ENCODE data around the gene FAM120AOS. TPM values are rescaled to one million over a fixed set of nuclear protein-coding genes. Genes with fewer than 3 reads are reported as not detected.

FAM120AOS gene
- total and polyA plus RNA-seq, 2 donors from 2014 or later = 38.7 to 53.2 TPM

- no peaks in the 10 kb centered on the region for H3K27me3 ChIP-seq (ENCODE audit: control insufficient read depth, insufficient read depth, low read length)
- DNase-seq = no peak
- H3K27ac ChIP-seq (ENCODE audit: low read depth in 2 of 2, low read length in 2 of 2) = no peak overlapping the region
- TF ChIP-seq CTCF (IDR thresholded peaks at IDR 0.05; ENCODE audit: borderline replicate concordance, extremely low read depth, insufficient read depth) = no peak
- H3K9ac ChIP-seq (ENCODE audit: low read length in 3 of 3) = no peak overlapping the region
- no peaks in the 10 kb centered on the region for H3K4me1 ChIP-seq (ENCODE audit: control insufficient read depth in 2 of 3, insufficient read depth in 2 of 3, low read depth in 1 of 3, low read length in 3 of 3)
- peaks cover 0 to 7% (median 2%) of the 10 kb centered on the region in 3 donors for H3K9me3 ChIP-seq (ENCODE audit: control insufficient read depth in 2 of 3, insufficient read depth in 1 of 3, low read length in 3 of 3)
- intact Hi-C loops (cut with DNase I) = no loop called here
- no peaks in the 10 kb centered on the region for H3K36me3 ChIP-seq (ENCODE audit: control insufficient read depth in 2 of 3, insufficient read depth in 3 of 3, low read length in 3 of 3)
- no peak overlapping the region for H3K4me3 ChIP-seq (ENCODE audit: low read length in 3 of 3)
- no peak for FAIRE-seq
These were observed 39.9 kb downstream of the FAM120AOS start for GRCh38 chr9:93413530-93413929.

- no peaks in the 10 kb centered on the region for H3K9me3 ChIP-seq (ENCODE audit: control insufficient read depth in 2 of 3, insufficient read depth in 1 of 3, low read length in 3 of 3)
- H3K36me3 ChIP-seq (ENCODE audit: control insufficient read depth in 2 of 3, insufficient read depth in 3 of 3, low read length in 3 of 3) = no peaks in the 10 kb centered on the region
- FAIRE-seq = no peak
- no peak for DNase-seq
- no peak overlapping the region for H3K4me3 ChIP-seq (ENCODE audit: low read length in 3 of 3)
- intact Hi-C loops (cut with DNase I) = no loop called here
- no peak for TF ChIP-seq CTCF (IDR thresholded peaks at IDR 0.05; ENCODE audit: borderline replicate concordance, extremely low read depth, insufficient read depth)
- no peaks in the 10 kb centered on the region for H3K4me1 ChIP-seq (ENCODE audit: control insufficient read depth in 2 of 3, insufficient read depth in 2 of 3, low read depth in 1 of 3, low read length in 3 of 3)
- H3K27me3 ChIP-seq (ENCODE audit: control insufficient read depth, insufficient read depth, low read length) = no peaks in the 10 kb centered on the region
- H3K9ac ChIP-seq (ENCODE audit: low read length in 3 of 3) = no peak overlapping the region
- H3K27ac ChIP-seq (ENCODE audit: low read depth in 2 of 2, low read length in 2 of 2) = no peak overlapping the region
These were observed 47.0 kb downstream of the FAM120AOS start for GRCh38 chr9:93406371-93406770.

- H3K9ac ChIP-seq (ENCODE audit: low read length in 3 of 3) = no peak overlapping the region
- H3K27ac ChIP-seq (ENCODE audit: low read depth in 2 of 2, low read length in 2 of 2) = no peak overlapping the region
- no peaks in the 10 kb centered on the region for H3K36me3 ChIP-seq (ENCODE audit: control insufficient read depth in 2 of 3, insufficient read depth in 3 of 3, low read length in 3 of 3)
- no peak for TF ChIP-seq CTCF (IDR thresholded peaks at IDR 0.05; ENCODE audit: borderline replicate concordance, extremely low read depth, insufficient read depth)
- no peaks in the 10 kb centered on the region for H3K27me3 ChIP-seq (ENCODE audit: control insufficient read depth, insufficient read depth, low read length)
- DNase-seq (no peak), FAIRE-seq (no peak)
- H3K4me1 ChIP-seq (ENCODE audit: control insufficient read depth in 2 of 3, insufficient read depth in 2 of 3, low read depth in 1 of 3, low read length in 3 of 3) = no peaks in the 10 kb centered on the region
- intact Hi-C loops (cut with DNase I) = no loop called here
- no peaks in the 10 kb centered on the region for H3K9me3 ChIP-seq (ENCODE audit: control insufficient read depth in 2 of 3, insufficient read depth in 1 of 3, low read length in 3 of 3)
- no peak overlapping the region for H3K4me3 ChIP-seq (ENCODE audit: low read length in 3 of 3)
These were observed 54.9 kb downstream of the FAM120AOS start for GRCh38 chr9:93398471-93398870.
